PC-9 (cell line): ENCODE measurements around the gene COL10A1. TPM values are rescaled to one million over a fixed set of nuclear protein-coding genes. Genes with fewer than 3 reads are reported as not detected.

Experiments used
- BruUV-seq: library from RNA; stranded (reverse); fragments of 400-500 nt; replicated peaks from 2 replicates; lab custom pipeline; 2021; lab: Mats Ljungman, UMichigan
- CTCF ChIA-PET: fragments of 300-600 bp; sonication (Branson Sonifier 250); formaldehyde crosslinking; loops from one replicate; lab custom pipeline; 2022; ENCODE audit warnings: antibody characterized with exemption; lab: Charles Lee
- POLR2A ChIA-PET: fragments of 300-600 bp; sonication (Branson Sonifier 250); formaldehyde crosslinking; loops from one replicate; lab custom pipeline; 2022; ENCODE audit warnings: antibody characterized with exemption; ENCODE audit not compliant: unreplicated experiment; lab: Charles Lee
- DNase-seq, 2 experiments: peaks; one replicate each; pipeline versions ENCODE4 v3.0.0 to v3.0.0-alpha.2; 2015 to 2022; ENCODE audit warnings: mixed read lengths in 1 of 2
- H2AFZ ChIP-seq: fragments of 200-600 bp; sonication (generic); 2 replicates; pipeline ENCODE4 v1.8.1; 2017; ENCODE audit warnings: antibody characterized with exemption
- H3F3A ChIP-seq: fragments of 200-600 bp; sonication (generic); 2 replicates; pipeline ENCODE4 v1.8.1; 2017; ENCODE audit warnings: antibody characterized with exemption, mild to moderate bottlenecking, low read depth; ENCODE audit not compliant: insufficient read depth
- H3K27ac ChIP-seq: fragments of 200-600 bp; sonication (generic); 2 replicates; pipeline ENCODE4 v1.6.1; 2016; ENCODE audit warnings: mixed run types
- H3K27me3 ChIP-seq: fragments of 200-600 bp; sonication (generic); 2 replicates; pipeline ENCODE4 v1.6.1; 2016; ENCODE audit warnings: low read depth, mixed run types; ENCODE audit not compliant: insufficient read depth
- H3K36me3 ChIP-seq: fragments of 200-600 bp; sonication (generic); 2 replicates; pipeline ENCODE4 v1.6.1; 2016; ENCODE audit warnings: low read depth, mixed run types
- H3K4me1 ChIP-seq: fragments of 200-600 bp; sonication (generic); replicated peaks from 2 replicates; pipeline ENCODE4 v1.6.1; 2016; ENCODE audit warnings: mixed run types; ENCODE audit not compliant: insufficient read depth
- H3K4me2 ChIP-seq: fragments of 200-600 bp; sonication (generic); 2 replicates; pipeline ENCODE4 v1.6.1; 2017; ENCODE audit warnings: mixed run types
- H3K4me3 ChIP-seq: fragments of 200-600 bp; sonication (generic); 2 replicates; pipeline ENCODE4 v1.6.1; 2016; ENCODE audit warnings: mixed run types
- H3K79me2 ChIP-seq: fragments of 200-600 bp; sonication (generic); 2 replicates; pipeline ENCODE4 v1.6.1; 2017; ENCODE audit warnings: low read depth, mixed run types
- H3K9me2 ChIP-seq: fragments of 200-600 bp; sonication (generic); 2 replicates; pipeline ENCODE4 v1.8.1; 2017; ENCODE audit warnings: mild to moderate bottlenecking; ENCODE audit not compliant: insufficient read depth
- H3K9me3 ChIP-seq: fragments of 200-600 bp; sonication (generic); 2 replicates; pipeline ENCODE4 v1.8.1; 2016; ENCODE audit warnings: low read depth; ENCODE audit not compliant: insufficient read depth
- H4K20me1 ChIP-seq: fragments of 200-600 bp; sonication (generic); 2 replicates; pipeline ENCODE4 v1.8.1; 2017; ENCODE audit not compliant: insufficient read depth
- CTCF ChIP-seq: fragments of 200-600 bp; sonication (generic); conservative IDR thresholded peaks from 2 replicates; pipeline ENCODE4 v1.6.1; 2017; ENCODE audit warnings: mixed run types, antibody characterized with exemption, mild to moderate bottlenecking, moderate library complexity
- EZH2 ChIP-seq: fragments of 200-600 bp; sonication (generic); IDR thresholded peaks from 2 replicates; pipeline ENCODE4 v1.8.0; 2017; ENCODE audit warnings: antibody characterized with exemption, low read depth
- intact Hi-C: fragments of 100-400 bp; cut with micrococcal nuclease; formaldehyde crosslinking; loops from one replicate; pipeline ENCODE4 v1.10.0; 2022; ENCODE audit not compliant: unreplicated experiment
- total RNA-seq: library from RNA; stranded (reverse); gene quantifications from 2 replicates; pipeline ENCODE4 v1.2.3, GENCODE V29; 2021

Gene COL10A1
- total RNA-seq, 1 experiment from 2014 or later, result not detected

- intact Hi-C loops, result loop anchor here (10.0 kb wide), 2 partner anchors 526 to 846 kb away; no protein-coding TSS in a partner anchor
- H3K27ac ChIP-seq, result no peak overlapping the region
- BruUV-seq, result no TSS peak
- H3K4me1 ChIP-seq, result no peaks in the 10 kb centered on the region
- no peaks in the 10 kb centered on the region for H3K79me2 ChIP-seq
- no peaks in the 10 kb centered on the region for H3F3A ChIP-seq
- H3K9me2 ChIP-seq, result no peaks in the 10 kb centered on the region
- H3K9me3 ChIP-seq, result no peaks in the 10 kb centered on the region
- no peak overlapping the region for H3K4me3 ChIP-seq
- no peaks in the 10 kb centered on the region for H4K20me1 ChIP-seq
- peaks cover 5% of the 10 kb centered on the region for H3K36me3 ChIP-seq
- no peak overlapping the region for H3K4me2 ChIP-seq
- DNase-seq, result no peak
- ChIA-PET CTCF (no interaction called here), POLR2A (interaction anchor here (0.5 kb wide), 1 partner anchor 136 kb away, joined by 5 read pairs; no protein-coding TSS in a partner anchor)
- TF ChIP-seq CTCF (no peak), EZH2 (no peak)
- H3K27me3 ChIP-seq, result no peaks in the 10 kb centered on the region
- H2AFZ ChIP-seq, result no peak overlapping the region
Measured at GRCh38 chr6:116118608-116119007, 7.3 kb downstream of the COL10A1 start.

- H3K9me3 ChIP-seq, result no peaks in the 10 kb centered on the region
- BruUV-seq, result no TSS peak
- H3K79me2 ChIP-seq, result no peaks in the 10 kb centered on the region
- CTCF ChIA-PET, result no interaction called here
- H3K4me1 ChIP-seq, result no peaks in the 10 kb centered on the region
- no peaks in the 10 kb centered on the region for H4K20me1 ChIP-seq
- H2AFZ ChIP-seq, result no peak overlapping the region
- no peak overlapping the region for H3K4me3 ChIP-seq
- H3F3A ChIP-seq, result no peaks in the 10 kb centered on the region
- DNase-seq, result no peak
- no peaks in the 10 kb centered on the region for H3K27me3 ChIP-seq
- H3K36me3 ChIP-seq, result peaks cover 11% of the 10 kb centered on the region
- H3K27ac ChIP-seq, result no peak overlapping the region
- TF ChIP-seq EZH2 (no peak), CTCF (peak; percentile 75)
- POLR2A ChIA-PET, result no interaction called here
- intact Hi-C loops, result loop anchor here (10.0 kb wide), 2 partner anchors 529 to 849 kb away; no protein-coding TSS in a partner anchor
- H3K4me2 ChIP-seq, result no peak overlapping the region
- H3K9me2 ChIP-seq, result no peaks in the 10 kb centered on the region
Measured at GRCh38 chr6:116115781-116116180, 10.2 kb downstream of the COL10A1 start.

- H3K27ac ChIP-seq, result no peak overlapping the region
- no peaks in the 10 kb centered on the region for H3K27me3 ChIP-seq
- H3F3A ChIP-seq, result no peaks in the 10 kb centered on the region
- no peak overlapping the region for H3K4me3 ChIP-seq
- H3K9me2 ChIP-seq, result no peaks in the 10 kb centered on the region
- H3K36me3 ChIP-seq, result peaks cover 11% of the 10 kb centered on the region
- no peaks in the 10 kb centered on the region for H3K9me3 ChIP-seq
- no peak overlapping the region for H3K4me2 ChIP-seq
- H3K4me1 ChIP-seq, result no peaks in the 10 kb centered on the region
- no peak overlapping the region for H2AFZ ChIP-seq
- no TSS peak for BruUV-seq
- CTCF ChIA-PET, result interaction anchor here (0.6 to 0.9 kb wide), 3 partner anchors 16 to 420 kb away, joined by 3 read pairs; no protein-coding TSS in a partner anchor
- TF ChIP-seq EZH2, result no peak
- no peak for DNase-seq
- H4K20me1 ChIP-seq, result no peaks in the 10 kb centered on the region
- H3K79me2 ChIP-seq, result no peaks in the 10 kb centered on the region
- POLR2A ChIA-PET, result no interaction called here
- intact Hi-C loops, result loop anchor here (10.0 kb wide), 2 partner anchors 531 to 851 kb away; no protein-coding TSS in a partner anchor
Measured at GRCh38 chr6:116113386-116113785, 12.5 kb downstream of the COL10A1 start.
